Activated CD4-positive, alpha-beta memory T cell treated with anti-CD3 and anti-CD28 coated beads, Interleukin-2, amount 10 ng/mL, durations not matched to agents 7 days and 5 days (primary cell): ENCODE data around the gene ANKRD36C. TPM values are rescaled to one million over a fixed set of nuclear protein-coding genes. Genes with fewer than 3 reads are reported as not detected.

ENCODE experiments used
- total RNA-seq, 2 experiments: library from RNA; stranded (reverse); gene quantifications; one replicate each; pipeline ENCODE4 v1.2.3, GENCODE V29; 2021

Gene ANKRD36C
- total RNA-seq, 2 experiments from 2014 or later, result 67.5 to 67.6 TPM

Other genes with a start within 250 kb of the ANKRD36C start
- 1 to 10 TPM; 6.9 to 7.1 TPM for gene GPAT2, start 43.1 kb upstream of the ANKRD36C start, total RNA-seq
- gene ADRA2B, start 124.7 kb upstream of the ANKRD36C start, total RNA-seq, result under 1 TPM in 1 of 2 experiments, not detected in 1; 0.05 TPM
- gene ASTL, start 146.7 kb upstream of the ANKRD36C start, total RNA-seq, result under 1 TPM; 0.25 to 0.53 TPM
- gene DUSP2, start 153.6 kb upstream of the ANKRD36C start, total RNA-seq, result 10 to 100 TPM; 40.8 to 42.5 TPM
- gene STARD7, start 217.0 kb upstream of the ANKRD36C start, total RNA-seq, result 100 to 1,000 TPM; 108 to 113 TPM